ENCODE results near the gene NUP210.

NUP210 gene

GRCh38 chr3:13282986-13283876, 136.9 kb downstream of the NUP210 start:
- no peak for TF ChIP-seq GATA3 (IDR thresholded peaks at IDR 0.05; ENCODE audit: low read depth, low read length)
- no peak for TF ChIP-seq GATA2 (IDR thresholded peaks at IDR 0.05; ENCODE audit: low read depth, low read length)

- TF ChIP-seq GATA3 (IDR thresholded peaks at IDR 0.05; ENCODE audit: low read depth, low read length) = no peak
Measured at GRCh38 chr3:13282358-13282985, 137.7 kb downstream of the NUP210 start.

GRCh38 chr3:13281507-13282357, 138.4 kb downstream of the NUP210 start:
- no peak for TF ChIP-seq GATA2 (IDR thresholded peaks at IDR 0.05; ENCODE audit: low read depth, low read length)
- no peak for TF ChIP-seq GATA3 (IDR thresholded peaks at IDR 0.05; ENCODE audit: low read depth, low read length)

- TF ChIP-seq GATA3 (IDR thresholded peaks at IDR 0.05; ENCODE audit: low read depth, low read length) = no peak
- no peak for TF ChIP-seq GATA2 (IDR thresholded peaks at IDR 0.05; ENCODE audit: low read depth, low read length)
Measured at GRCh38 chr3:13280811-13281506, 139.2 kb downstream of the NUP210 start.

GRCh38 chr3:13280122-13280790, 139.9 kb downstream of the NUP210 start:
- TF ChIP-seq GATA2 (IDR thresholded peaks at IDR 0.05; ENCODE audit: low read depth, low read length) = no peak
- no peak for TF ChIP-seq GATA3 (IDR thresholded peaks at IDR 0.05; ENCODE audit: low read depth, low read length)

- no peak for TF ChIP-seq GATA2 (IDR thresholded peaks at IDR 0.05; ENCODE audit: low read depth, low read length)
- TF ChIP-seq GATA3 (IDR thresholded peaks at IDR 0.05; ENCODE audit: low read depth, low read length) = no peak
Measured at GRCh38 chr3:13279532-13279910, 140.6 kb downstream of the NUP210 start.

- TF ChIP-seq GATA2 (IDR thresholded peaks at IDR 0.05; ENCODE audit: low read depth, low read length) = no peak
- TF ChIP-seq GATA3 (IDR thresholded peaks at IDR 0.05; ENCODE audit: low read depth, low read length) = no peak
Measured at GRCh38 chr3:13278783-13279531, 141.2 kb downstream of the NUP210 start.

- no peak for TF ChIP-seq GATA2 (IDR thresholded peaks at IDR 0.05; ENCODE audit: low read depth, low read length)
- no peak for TF ChIP-seq GATA3 (IDR thresholded peaks at IDR 0.05; ENCODE audit: low read depth, low read length)
Measured at GRCh38 chr3:13277860-13278531, 142.1 kb downstream of the NUP210 start.

GRCh38 chr3:13277196-13277813, 142.8 kb downstream of the NUP210 start:
- TF ChIP-seq GATA3 (IDR thresholded peaks at IDR 0.05; ENCODE audit: low read depth, low read length) (no peak), GATA2 (IDR thresholded peaks at IDR 0.05; ENCODE audit: low read depth, low read length) (no peak)

- no peak for TF ChIP-seq GATA3 (IDR thresholded peaks at IDR 0.05; ENCODE audit: low read depth, low read length)
- TF ChIP-seq GATA2 (IDR thresholded peaks at IDR 0.05; ENCODE audit: low read depth, low read length) = no peak
Measured at GRCh38 chr3:13276438-13277195, 143.5 kb downstream of the NUP210 start.

- TF ChIP-seq GATA3 (IDR thresholded peaks at IDR 0.05; ENCODE audit: low read depth, low read length) = no peak
- no peak for TF ChIP-seq GATA2 (IDR thresholded peaks at IDR 0.05; ENCODE audit: low read depth, low read length)
Measured at GRCh38 chr3:13275376-13276005, 144.6 kb downstream of the NUP210 start.
